Stimulated activated CD4-positive, alpha-beta T cell treated with anti-CD3 and anti-CD28 coated beads, Interleukin-2, amount 100 ng/mL, for 24 hours (primary cell): Measurements from ENCODE around the gene SEL1L3.
"Not testable (repeated sequence)": the region's sequence is repeated elsewhere in the genome, so short reads cannot be mapped to it uniquely, and the experiment has no call there.

Experiments
- DNase-seq, 2 donors: peaks; one replicate each; pipeline ENCODE4 v3.0.0-alpha.2; 2020

Gene SEL1L3

DNA sequence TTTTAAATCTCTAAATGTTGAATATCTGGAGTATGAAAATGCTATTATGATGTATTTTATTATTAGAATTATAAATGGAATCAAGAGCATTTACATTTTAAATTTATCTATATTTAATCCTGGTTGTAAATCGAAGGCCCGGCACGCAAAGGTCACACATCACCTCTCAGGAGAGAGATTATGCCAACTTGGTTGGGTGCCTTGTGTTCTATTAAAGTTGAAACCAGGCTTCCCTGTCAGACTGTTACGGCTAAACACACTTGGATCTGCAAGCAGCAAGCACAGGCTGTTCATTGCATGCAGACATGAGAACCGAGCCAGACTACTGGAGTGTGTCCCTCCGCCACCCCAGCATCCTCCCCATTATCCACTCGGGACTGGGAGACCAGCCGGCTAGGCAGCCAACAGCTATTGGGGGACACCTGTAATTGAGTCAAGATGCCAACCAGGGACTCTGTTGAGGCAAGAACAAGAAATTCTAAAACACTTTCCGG is 16.4 kb upstream of the SEL1L3 start:
- no peak for DNase-seq

- no peak for DNase-seq
Observed at GRCh38 chr4:25878676-25879075, 15.9 kb upstream of the SEL1L3 start.

- DNase-seq = no peak
Observed at GRCh38 chr4:25875281-25875745, 12.5 kb upstream of the SEL1L3 start.

DNA sequence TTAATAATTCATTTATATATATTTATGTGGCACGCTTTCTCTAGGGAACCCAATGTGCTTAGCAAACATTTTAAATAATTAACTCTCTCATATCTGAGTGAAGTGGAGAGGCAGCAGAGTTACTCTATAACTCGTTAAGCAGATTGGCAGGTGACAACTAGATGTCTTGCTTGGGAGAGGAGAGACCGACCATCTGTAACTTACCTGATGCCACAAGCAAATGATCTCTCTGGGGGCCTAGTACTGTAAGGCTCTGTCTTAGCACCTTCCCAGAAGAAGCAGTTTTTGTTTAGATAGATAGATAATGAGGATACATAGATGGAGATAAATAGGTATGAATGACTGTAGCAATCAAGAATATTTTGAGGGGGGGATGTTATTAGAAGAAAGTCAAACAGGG is 11.9 kb upstream of the SEL1L3 start:
- no peak for DNase-seq

DNA sequence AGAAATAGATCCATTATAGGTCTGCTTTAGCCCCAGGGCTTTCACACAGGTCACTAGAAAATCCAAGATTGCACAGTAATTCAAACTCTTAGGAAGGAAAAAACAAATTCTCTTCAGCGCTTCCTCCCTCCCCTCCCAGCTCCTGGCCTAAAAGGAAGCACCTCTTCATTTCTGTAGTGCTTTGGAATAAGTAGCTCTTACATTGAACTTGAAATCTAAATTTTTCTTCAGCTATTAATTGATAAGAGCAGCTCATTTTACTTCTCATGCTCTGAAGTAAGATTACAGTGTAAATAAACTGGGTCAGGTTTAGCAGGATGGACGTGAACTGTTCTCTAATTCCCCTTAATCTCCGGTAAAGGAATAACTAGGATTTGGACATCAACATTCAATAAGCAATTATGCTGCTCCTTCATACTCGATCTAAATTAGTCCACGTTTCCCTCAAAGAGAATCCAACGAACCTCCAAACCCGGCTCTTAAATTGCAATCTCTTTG is 10.9 kb upstream of the SEL1L3 start:
- no peak for DNase-seq

- DNase-seq = no peak
Observed at GRCh38 chr4:25872851-25873631, 10.3 kb upstream of the SEL1L3 start.

DNA sequence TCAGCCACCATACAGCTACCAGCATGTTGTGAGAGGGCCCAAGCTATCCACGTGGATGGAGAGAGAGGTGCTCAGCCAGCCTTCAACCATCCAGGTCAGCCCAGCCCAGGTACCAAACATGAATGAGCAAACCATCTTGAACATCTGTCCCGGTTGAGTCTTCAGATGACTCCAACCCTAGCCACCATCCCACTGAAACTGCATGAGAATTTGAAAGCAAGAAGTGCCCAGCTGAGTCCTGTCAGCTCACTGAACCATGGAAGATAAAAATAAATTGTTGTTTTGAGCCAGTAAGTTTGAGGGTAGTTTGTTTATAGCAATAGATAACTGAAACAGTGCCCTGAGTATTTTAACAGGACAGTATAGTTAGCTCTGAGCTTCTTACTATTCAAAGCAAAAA is 7.3 kb upstream of the SEL1L3 start:
- no peak for DNase-seq

- no peak for DNase-seq
Observed at GRCh38 chr4:25867781-25868294, 5.0 kb upstream of the SEL1L3 start.

DNA sequence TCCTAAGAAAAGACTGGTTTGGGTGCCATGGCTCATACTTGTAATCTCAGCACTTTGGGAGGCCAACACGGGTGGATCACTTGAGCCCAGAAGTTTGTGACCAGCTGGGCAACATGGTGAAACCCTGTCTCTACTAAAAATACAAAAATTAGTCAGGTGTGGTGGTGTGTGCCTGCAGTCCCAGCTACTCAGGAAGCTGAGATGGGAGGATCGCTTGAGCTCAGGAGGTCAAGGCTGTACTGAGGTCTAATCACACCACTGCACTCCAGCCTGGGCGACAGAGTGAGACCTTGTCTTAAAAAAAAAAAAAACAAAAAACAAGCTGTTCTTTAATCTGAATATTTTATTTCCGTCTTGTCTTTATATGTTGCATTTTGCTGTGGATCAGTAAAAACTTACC is 3.6 kb upstream of the SEL1L3 start:
- not testable (repeated sequence) for DNase-seq

GRCh38 chr4:25865586-25865985 is 2.8 kb upstream of the SEL1L3 start:
- DNase-seq = no peak

GRCh38 chr4:25863831-25864418 is 1.1 kb upstream of the SEL1L3 start:
- no peak for DNase-seq

DNA sequence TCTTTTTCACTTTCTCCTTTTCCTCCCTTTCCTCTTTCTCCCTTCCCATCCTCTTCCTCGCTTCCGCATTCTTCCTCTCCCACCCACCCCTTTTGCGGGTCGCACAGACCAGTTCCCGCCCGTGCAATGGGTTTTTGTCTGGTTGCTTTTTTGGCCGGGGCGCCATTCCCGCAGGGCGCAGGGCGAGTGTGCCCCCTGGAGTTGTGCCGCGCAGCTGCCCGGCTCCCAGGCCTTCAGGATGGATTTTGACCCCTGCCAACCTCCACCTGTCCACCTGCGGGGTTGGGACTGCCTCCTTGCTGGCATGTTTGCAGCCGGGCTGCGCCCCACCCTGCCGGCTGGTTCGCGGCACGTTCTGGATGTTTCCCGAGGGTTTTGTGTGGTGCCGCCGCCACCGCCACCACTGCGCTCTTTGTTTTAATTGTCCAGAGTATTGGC is 578 bp upstream of the SEL1L3 start:
- DNase-seq = peak in 1 of 2 donors; percentile 29

DNA sequence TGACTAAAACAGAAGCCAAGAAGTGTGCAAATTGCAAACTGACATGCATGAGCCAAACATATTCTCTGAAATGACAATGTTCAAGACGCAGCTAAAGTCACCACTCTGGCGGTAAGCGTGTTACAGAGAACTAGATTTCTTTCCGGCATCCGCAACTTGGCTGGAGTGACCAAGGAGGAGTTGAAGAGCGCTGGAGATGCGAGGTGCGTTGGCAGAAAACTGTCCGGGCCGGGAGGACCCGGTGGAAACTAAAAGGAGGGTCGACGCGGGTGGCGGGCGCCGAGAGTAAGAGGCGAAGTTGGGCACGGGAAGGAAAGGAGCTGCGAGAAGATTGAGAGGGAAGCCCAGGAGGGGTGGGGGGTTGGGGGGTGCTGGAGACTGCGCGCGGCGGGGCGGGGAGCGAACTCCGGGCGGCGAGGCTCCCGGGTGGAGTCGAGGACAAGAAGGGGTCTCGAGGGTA is 807 bp downstream of the SEL1L3 start:
- DNase-seq = peak; percentile 41 to 42

DNA sequence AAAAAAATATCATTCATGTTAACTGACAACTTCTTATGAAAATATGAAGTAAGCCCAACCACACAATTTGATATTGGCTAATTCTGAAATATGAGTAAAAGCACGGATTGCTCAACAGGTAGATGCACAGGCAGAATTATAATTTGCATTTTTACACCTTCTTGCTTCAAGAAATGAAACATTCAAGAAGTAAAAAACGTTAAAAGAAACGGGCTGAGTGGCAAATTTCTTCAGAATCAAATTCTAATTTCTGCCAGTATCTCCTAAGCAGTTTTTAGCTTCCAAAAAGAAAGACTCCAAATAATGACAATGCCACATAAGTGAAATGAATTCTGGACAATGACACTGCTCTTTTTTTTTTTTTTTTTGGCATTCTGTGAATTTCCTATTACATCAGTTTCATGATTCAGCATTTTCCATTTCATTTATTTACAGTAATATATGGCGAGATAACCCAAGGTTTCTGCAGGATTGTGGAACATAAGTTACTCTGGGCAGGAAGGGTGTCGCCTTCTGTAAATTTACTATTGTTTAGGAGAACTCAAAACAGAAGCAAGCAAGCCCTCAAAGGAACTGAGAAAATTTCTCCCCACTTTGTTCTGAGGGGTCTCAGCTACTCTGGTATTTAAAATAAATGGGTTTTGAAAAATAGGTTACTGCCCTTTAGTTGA is 1.4 kb downstream of the SEL1L3 start:
- no peak for DNase-seq

- DNase-seq = peak in 1 of 2 donors; percentile 24
Observed at GRCh38 chr4:25860586-25861279, 2.1 kb downstream of the SEL1L3 start.

DNA sequence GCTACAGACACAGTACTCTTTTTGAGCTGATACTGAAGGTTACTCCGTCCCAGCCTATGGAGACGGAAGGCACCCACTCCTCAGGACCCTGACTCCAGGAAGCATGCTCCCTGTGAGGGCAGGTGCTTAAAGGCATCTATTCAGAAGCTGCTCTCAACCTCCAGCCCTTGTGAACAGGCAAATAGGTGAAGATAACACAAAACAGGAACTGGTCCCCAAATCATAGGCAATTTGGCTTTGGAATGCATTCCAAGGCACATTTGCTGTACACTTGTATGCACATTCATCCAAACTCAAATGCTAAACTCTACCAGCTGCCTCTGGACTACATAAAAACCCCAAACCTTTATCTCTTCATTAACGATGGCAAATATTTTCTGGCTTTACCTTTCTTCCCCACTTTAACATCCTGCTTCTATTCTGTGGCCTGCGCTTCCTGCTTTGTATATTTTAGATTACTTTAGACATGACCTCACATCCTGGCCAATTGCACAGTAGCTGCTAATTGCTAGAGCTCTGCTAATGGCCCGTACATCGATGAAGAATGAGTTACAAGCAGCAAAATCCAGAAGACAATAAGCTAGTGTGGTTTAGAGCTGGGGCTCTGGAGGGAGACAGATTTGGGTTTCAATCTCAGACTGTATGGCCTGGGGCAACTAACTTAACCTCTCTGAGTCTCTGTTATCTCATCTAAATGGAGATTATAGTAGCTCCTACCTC is 3.2 kb downstream of the SEL1L3 start:
- no peak for DNase-seq

DNA sequence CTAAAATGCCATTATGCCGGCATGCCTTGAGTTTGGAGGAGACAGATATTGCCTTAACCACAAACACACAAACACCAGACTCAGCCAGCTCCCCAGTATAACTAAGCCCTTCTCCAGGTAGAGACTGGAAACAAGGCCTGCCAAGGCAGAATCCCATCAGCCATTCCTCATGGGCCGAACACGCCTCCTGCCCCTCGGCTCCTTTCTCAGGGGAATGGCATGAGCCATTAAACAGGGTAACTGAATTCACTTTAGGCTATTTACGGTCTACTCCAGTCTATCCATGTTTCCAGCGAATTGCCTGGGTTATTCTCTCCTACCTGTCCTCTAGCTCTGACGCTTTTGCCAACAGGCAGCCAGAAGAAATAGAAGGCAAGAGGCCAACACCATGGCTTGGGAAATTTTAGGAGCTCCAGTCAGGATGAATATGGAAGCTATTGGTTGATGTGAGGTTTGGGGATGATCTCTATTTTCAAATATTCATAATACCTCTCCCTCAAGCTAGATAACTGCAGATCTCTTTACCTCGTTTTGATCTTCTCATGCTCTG is 4.9 kb downstream of the SEL1L3 start:
- no peak for DNase-seq

DNA sequence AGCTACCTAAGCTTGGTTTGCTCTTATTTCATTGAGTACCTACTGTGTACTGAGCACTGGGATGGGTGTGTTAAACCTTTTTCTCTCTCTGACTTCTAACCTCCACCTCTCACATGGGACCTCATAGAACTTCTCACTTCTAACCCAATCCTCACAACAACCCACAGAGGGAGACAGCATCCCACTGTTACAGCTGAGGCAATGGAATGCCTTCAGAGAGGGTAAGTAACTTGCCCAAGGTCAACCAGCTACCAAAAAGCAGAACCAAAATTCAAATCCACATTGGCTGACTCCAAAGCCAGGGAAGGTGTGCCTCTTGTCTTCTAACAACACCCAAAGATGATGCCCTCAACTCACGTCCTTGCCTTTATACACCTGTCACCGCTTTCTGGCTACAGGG is 5.4 kb downstream of the SEL1L3 start:
- no peak for DNase-seq

DNA sequence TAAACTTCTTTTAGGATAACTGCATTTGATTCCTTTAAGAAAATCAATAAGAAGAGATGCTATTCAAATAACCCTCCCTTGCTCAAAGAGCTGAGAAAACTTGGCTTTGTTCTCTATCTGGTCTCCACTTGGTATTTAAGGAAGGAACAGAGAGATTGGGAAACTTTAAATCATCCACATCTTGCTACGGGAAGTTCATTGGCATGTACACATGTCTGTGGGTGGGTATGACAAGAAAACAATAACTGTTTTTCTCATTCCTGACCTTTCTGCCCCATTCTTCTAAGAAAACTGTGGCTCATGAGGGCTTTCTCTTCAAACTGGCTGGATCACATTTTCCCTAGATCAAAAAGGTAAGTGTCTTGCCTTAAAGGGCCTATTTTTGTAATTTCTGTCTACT is 6.0 kb downstream of the SEL1L3 start:
- no peak for DNase-seq

- no peak for DNase-seq
Observed at GRCh38 chr4:25852103-25852502, 10.7 kb downstream of the SEL1L3 start.

DNA sequence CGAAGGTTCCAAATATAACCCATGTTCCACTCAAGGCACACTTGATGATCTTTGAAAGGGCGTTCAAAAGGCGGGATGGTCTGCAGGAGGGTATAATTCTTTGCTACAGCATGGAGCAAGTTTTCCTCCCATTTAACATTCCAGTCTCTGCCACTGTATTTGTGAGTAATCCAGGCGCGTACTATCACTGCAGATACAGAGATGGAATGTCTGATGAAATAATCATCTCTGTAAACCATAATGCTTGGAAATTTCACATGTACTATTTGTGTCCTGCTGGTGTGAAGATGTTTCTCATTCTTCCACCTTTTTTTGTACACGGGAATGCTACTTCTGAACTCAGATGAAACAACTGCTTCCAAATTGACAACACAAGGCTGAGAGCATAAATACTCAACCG is 15.5 kb downstream of the SEL1L3 start:
- DNase-seq = no peak
